ENCODE data around the gene USP32. TPM values are rescaled to one million over a fixed set of nuclear protein-coding genes. Genes with fewer than 3 reads are reported as not detected.

Gene USP32
- total RNA-seq, 1 donor from 2014 or later: 37.6 TPM

- no peak for DNase-seq (ENCODE audit: low read depth in 2 of 2)
Observed at GRCh38 chr17:60300011-60300410, 91.9 kb downstream of the USP32 start.

- DNase-seq (ENCODE audit: low read depth in 2 of 2): no peak
Observed at GRCh38 chr17:60297760-60298401, 94.1 kb downstream of the USP32 start.

- DNase-seq (ENCODE audit: low read depth in 2 of 2): no peak
Observed at GRCh38 chr17:60296177-60296576, 95.8 kb downstream of the USP32 start.

- DNase-seq (ENCODE audit: low read depth in 2 of 2): no peak
Observed at GRCh38 chr17:60293580-60294335, 98.2 kb downstream of the USP32 start.

GRCh38 chr17:60292697-60293096 lies 99.2 kb downstream of the USP32 start:
- DNase-seq (ENCODE audit: low read depth in 2 of 2): no peak

GRCh38 chr17:60284709-60285108 lies 107.2 kb downstream of the USP32 start:
- DNase-seq (ENCODE audit: low read depth in 2 of 2): no peak

GRCh38 chr17:60283816-60284215 lies 108.1 kb downstream of the USP32 start:
- no peak for DNase-seq (ENCODE audit: low read depth in 2 of 2)

- no peak for DNase-seq (ENCODE audit: low read depth in 2 of 2)
Observed at GRCh38 chr17:60280673-60281072, 111.3 kb downstream of the USP32 start.

- DNase-seq (ENCODE audit: low read depth in 2 of 2): no peak
Observed at GRCh38 chr17:60278237-60278636, 113.7 kb downstream of the USP32 start.

- no peak for DNase-seq (ENCODE audit: low read depth in 2 of 2)
Observed at GRCh38 chr17:60277258-60277657, 114.7 kb downstream of the USP32 start.

GRCh38 chr17:60269417-60269816 lies 122.5 kb downstream of the USP32 start:
- DNase-seq (ENCODE audit: low read depth in 2 of 2): peak; percentile 7 to 70

GRCh38 chr17:60260540-60260939 lies 131.4 kb downstream of the USP32 start:
- DNase-seq (ENCODE audit: low read depth in 2 of 2): no peak

- no peak for DNase-seq (ENCODE audit: low read depth in 2 of 2)
Observed at GRCh38 chr17:60258313-60258712, 133.6 kb downstream of the USP32 start.

- DNase-seq (ENCODE audit: low read depth in 2 of 2): no peak
Observed at GRCh38 chr17:60256174-60256573, 135.8 kb downstream of the USP32 start.

- DNase-seq (ENCODE audit: low read depth in 2 of 2): no peak
Observed at GRCh38 chr17:60253048-60253447, 138.9 kb downstream of the USP32 start.

- DNase-seq (ENCODE audit: low read depth in 2 of 2): no peak
Observed at GRCh38 chr17:60252459-60252858, 139.5 kb downstream of the USP32 start.

GRCh38 chr17:60249290-60249826 lies 142.6 kb downstream of the USP32 start:
- peak in 1 of 2 donors; percentile 79 for DNase-seq (ENCODE audit: low read depth in 2 of 2)

- DNase-seq (ENCODE audit: low read depth in 2 of 2): peak in 1 of 2 donors; percentile 56
Observed at GRCh38 chr17:60248618-60249289, 143.2 kb downstream of the USP32 start.

- no peak for DNase-seq (ENCODE audit: low read depth in 2 of 2)
Observed at GRCh38 chr17:60247836-60248461, 144.0 kb downstream of the USP32 start.

- DNase-seq (ENCODE audit: low read depth in 2 of 2): no peak
Observed at GRCh38 chr17:60244656-60245055, 147.3 kb downstream of the USP32 start.

- no peak for DNase-seq (ENCODE audit: low read depth in 2 of 2)
Observed at GRCh38 chr17:60240290-60240689, 151.6 kb downstream of the USP32 start.

GRCh38 chr17:60231691-60232090 lies 160.2 kb downstream of the USP32 start:
- no peak for DNase-seq (ENCODE audit: low read depth in 2 of 2)

Measured in dermis microvascular lymphatic vessel endothelial cell (primary cell).